ENCODE results near the gene CYGB. TPM values are rescaled to one million over a fixed set of nuclear protein-coding genes. Genes with fewer than 3 reads are reported as not detected.

CYGB gene
- total and polyA plus RNA-seq, 12 donors: 6.3 to 38.3 (median 14.3) TPM

GRCh38 chr17:76575570-76575969 lies 38.1 kb upstream of the CYGB start:
- WGBS, 4 donors: 72 to 84% (median 76%) methylated on average over 2 to 5 of the region's 5 CpGs
- intact Hi-C loops (cut with DNase I): no loop called here
- no peaks in the 10 kb centered on the region for H3K36me3 ChIP-seq (replicated peaks in 1 of 2)
- TF ChIP-seq CTCF (IDR thresholded peaks at IDR 0.05) (no peak), POLR2A (IDR thresholded peaks at IDR 0.05) (no peak)
- DNase-seq: no peak
- no peak overlapping the region for H3K27ac ChIP-seq
- H3K4me3 ChIP-seq: no peak overlapping the region
- H3K9me3 ChIP-seq (replicated peaks in 1 of 3): no peaks in the 10 kb centered on the region
- H3K4me1 ChIP-seq (replicated peaks in 1 of 2): no peaks in the 10 kb centered on the region
- H3K27me3 ChIP-seq: no peaks in the 10 kb centered on the region

DNA sequence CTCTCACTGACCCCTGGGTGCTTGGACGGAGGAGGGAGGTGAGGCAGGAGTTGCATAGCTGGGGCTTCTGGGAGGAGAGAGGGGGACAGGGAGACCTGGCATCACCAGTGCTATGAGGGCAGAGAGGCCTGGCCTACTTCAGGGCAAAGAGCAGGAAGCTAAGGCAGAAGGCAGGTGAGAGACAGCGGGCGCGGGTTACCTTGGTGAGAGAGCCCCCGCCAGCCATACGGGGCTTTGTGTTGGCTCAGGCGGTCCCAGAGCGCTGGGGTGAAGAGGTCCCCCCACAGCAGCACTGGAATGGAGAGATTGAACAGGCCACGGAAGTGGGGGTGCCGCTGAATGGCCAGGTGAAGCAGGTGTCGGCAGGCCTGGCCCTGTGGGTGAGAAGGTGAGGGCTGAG lies 36.7 kb upstream of the CYGB start:
- no peak for TF ChIP-seq CTCF (IDR thresholded peaks at IDR 0.05)
- no peak for TF ChIP-seq POLR2A (IDR thresholded peaks at IDR 0.05)
- Histone ChIP-seq H3K4me3 (no peak overlapping the region), H3K27me3 (no peaks in the 10 kb centered on the region), H3K36me3 (replicated peaks in 1 of 2) (no peaks in the 10 kb centered on the region), H3K4me1 (replicated peaks in 1 of 2) (peaks cover 7 to 10% of the 10 kb centered on the region in 2 donors), H3K9me3 (replicated peaks in 1 of 3) (no peaks in the 10 kb centered on the region), H3K27ac (no peak overlapping the region)
- WGBS, 4 donors: 92 to 96% (median 94%) methylated on average over 11 of the region's 11 CpGs
- no peak for DNase-seq
- intact Hi-C loops (cut with DNase I): no loop called here

DNA sequence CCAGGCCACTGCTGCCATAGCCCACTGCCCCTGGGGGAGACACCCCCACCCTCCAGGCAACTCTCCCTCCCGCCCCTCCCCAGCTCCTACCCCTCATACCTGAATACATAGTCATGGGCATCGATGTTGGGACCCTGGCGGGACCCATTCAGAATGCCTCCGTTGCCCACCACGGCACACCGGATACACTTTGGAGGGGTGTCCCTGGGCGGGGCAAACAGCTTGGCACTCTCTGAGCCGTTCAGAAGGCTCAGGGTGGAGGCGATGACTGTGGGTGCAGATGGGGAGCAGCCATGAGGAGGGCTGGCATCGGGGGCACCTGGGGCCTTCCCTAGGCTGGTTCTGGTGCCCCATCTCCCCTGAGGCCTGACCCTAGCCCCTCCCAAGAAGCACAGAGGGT lies 35.6 kb upstream of the CYGB start:
- no peaks in the 10 kb centered on the region for H3K36me3 ChIP-seq (replicated peaks in 1 of 2)
- TF ChIP-seq CTCF (IDR thresholded peaks at IDR 0.05) (no peak), POLR2A (IDR thresholded peaks at IDR 0.05) (no peak)
- H3K27me3 ChIP-seq: no peaks in the 10 kb centered on the region
- H3K4me3 ChIP-seq: no peak overlapping the region
- no peak for DNase-seq
- intact Hi-C loops (cut with DNase I): no loop called here
- no peak overlapping the region for H3K27ac ChIP-seq
- 91 to 100% (median 95%) methylated on average over 1 to 10 of the region's 10 CpGs for WGBS, 4 donors
- H3K4me1 ChIP-seq (replicated peaks in 1 of 2): peaks cover 7 to 10% of the 10 kb centered on the region in 2 donors
- no peaks in the 10 kb centered on the region for H3K9me3 ChIP-seq (replicated peaks in 1 of 3)

GRCh38 chr17:76572201-76572910 lies 34.8 kb upstream of the CYGB start:
- WGBS, 4 donors: 93 to 95% (median 94%) methylated on average over 10 to 17 of the region's 17 CpGs
- no peak overlapping the region for H3K4me3 ChIP-seq
- no peaks in the 10 kb centered on the region for H3K36me3 ChIP-seq (replicated peaks in 1 of 2)
- intact Hi-C loops (cut with DNase I): no loop called here
- TF ChIP-seq CTCF (IDR thresholded peaks at IDR 0.05) (no peak), POLR2A (IDR thresholded peaks at IDR 0.05) (no peak)
- H3K9me3 ChIP-seq (replicated peaks in 1 of 3): no peaks in the 10 kb centered on the region
- no peak overlapping the region for H3K27ac ChIP-seq
- H3K4me1 ChIP-seq (replicated peaks in 1 of 2): peaks cover 10 to 11% of the 10 kb centered on the region in 2 donors
- DNase-seq: no peak
- H3K27me3 ChIP-seq: no peaks in the 10 kb centered on the region

Measured in adrenal gland (tissue), 12 donors.